ENCODE measurements around the gene SLC26A11.

DNA sequence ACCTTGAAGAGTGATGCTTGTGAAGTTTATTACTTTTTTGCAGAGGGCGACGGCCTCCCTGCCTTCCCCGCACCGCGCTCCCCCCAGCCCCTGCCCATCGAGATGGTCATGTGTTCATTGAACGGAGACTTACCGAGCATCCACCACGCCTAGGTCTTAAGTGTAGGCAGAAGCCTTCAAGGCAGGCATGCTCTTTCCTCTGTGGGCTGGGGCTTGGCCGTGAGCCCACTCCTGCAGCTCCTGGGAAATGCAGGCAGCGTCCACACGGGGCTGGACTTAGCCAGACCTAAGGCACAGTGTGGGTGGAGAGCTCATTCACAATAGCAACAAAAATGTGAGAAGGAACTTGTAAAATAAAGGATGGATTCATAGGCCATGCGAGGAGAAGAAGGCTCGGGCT, 59.7 kb downstream of the SLC26A11 start:
- TF ChIP-seq ZNF274 (IDR thresholded peaks at IDR 0.05; ENCODE audit: low read depth, low read length) (no peak), YY1 (IDR thresholded peaks at IDR 0.05; ENCODE audit: insufficient read depth, insufficient read length) (no peak)

All from NT2/D1 (cell line).